OCI-LY3 (cell line): ENCODE data around the gene WDR73.
"Not testable (repeated sequence)": the region's sequence is repeated elsewhere in the genome, so short reads cannot be mapped to it uniquely, and the experiment has no call there.

ENCODE experiments used
- H2AFZ ChIP-seq: fragments of 200-600, 300-600 bp; shearing (Covaris generic); 2 replicates; pipeline ENCODE4 v1.6.0; 2014; ENCODE audit warnings: antibody characterized with exemption, low read depth, low read length
- H3K27ac ChIP-seq: fragments of 200-600, 300-600 bp; sonication (generic); 2 replicates; pipeline ENCODE4 v1.5.1; 2014; ENCODE audit warnings: mild to moderate bottlenecking, low read length, moderate library complexity, mixed read lengths
- H3K27me3 ChIP-seq: fragments of 200-600, 300-600 bp; sonication (generic); 2 replicates; pipeline ENCODE4 v1.6.1; 2014; ENCODE audit warnings: low read depth, low read length, mixed read lengths
- H3K36me3 ChIP-seq: fragments of 200-600, 300-600 bp; sonication (generic); replicated peaks from 2 replicates; pipeline ENCODE3; 2014; ENCODE audit warnings: low read depth, low read length, mixed read lengths
- H3K4me1 ChIP-seq: fragments of 300-600, 200-600 bp; sonication (generic); 2 replicates; pipeline ENCODE4 v1.6.1; 2014; ENCODE audit warnings: low read length, mixed read lengths
- H3K4me2 ChIP-seq: fragments of 200-600, 300-600 bp; sonication (generic); 2 replicates; pipeline ENCODE4 v1.6.1; 2014; ENCODE audit warnings: low read length, mixed read lengths
- H3K4me3 ChIP-seq: fragments of 300-600, 200-600 bp; sonication (generic); 2 replicates; pipeline ENCODE4 v1.5.1; 2014; ENCODE audit warnings: antibody characterized with exemption, mild to moderate bottlenecking, low read length, moderate library complexity
- H3K79me2 ChIP-seq: fragments of 300-600, 200-600 bp; shearing (Covaris generic); 2 replicates; pipeline ENCODE4 v1.6.1; 2014; ENCODE audit warnings: mild to moderate bottlenecking, low read length, mixed read lengths
- H3K9ac ChIP-seq: fragments of 300-600, 200-600 bp; shearing (Covaris generic); 2 replicates; pipeline ENCODE4 v1.6.0; 2014; ENCODE audit warnings: mild to moderate bottlenecking, low read length, moderate library complexity
- H3K9me3 ChIP-seq: fragments of 200-600, 300-600 bp; shearing (Covaris generic); 2 replicates; pipeline ENCODE4 v1.6.1; 2014; ENCODE audit warnings: low read length, mixed read lengths; ENCODE audit not compliant: insufficient read depth
- H4K20me1 ChIP-seq: fragments of 200-600, 300-600 bp; sonication (generic); 2 replicates; pipeline ENCODE4 v1.6.1; 2016; ENCODE audit warnings: low read length, mixed read lengths; ENCODE audit not compliant: insufficient read depth
- EZH2phosphoT487 ChIP-seq: fragments of 200-600 bp; shearing (Covaris generic); IDR thresholded peaks from 2 replicates; pipeline ENCODE4 v1.6.1; 2018; ENCODE audit warnings: antibody characterized with exemption, mixed run types, low read depth
- TF ChIP-seq, protein P1 (sequence below): fragments of 200-600, 300-600 bp; sonication (generic); IDR thresholded peaks from 2 replicates; pipeline ENCODE4 v1.5.1; 2014; ENCODE audit warnings: antibody characterized with exemption, low read length, low read depth

WDR73 gene

DNA sequence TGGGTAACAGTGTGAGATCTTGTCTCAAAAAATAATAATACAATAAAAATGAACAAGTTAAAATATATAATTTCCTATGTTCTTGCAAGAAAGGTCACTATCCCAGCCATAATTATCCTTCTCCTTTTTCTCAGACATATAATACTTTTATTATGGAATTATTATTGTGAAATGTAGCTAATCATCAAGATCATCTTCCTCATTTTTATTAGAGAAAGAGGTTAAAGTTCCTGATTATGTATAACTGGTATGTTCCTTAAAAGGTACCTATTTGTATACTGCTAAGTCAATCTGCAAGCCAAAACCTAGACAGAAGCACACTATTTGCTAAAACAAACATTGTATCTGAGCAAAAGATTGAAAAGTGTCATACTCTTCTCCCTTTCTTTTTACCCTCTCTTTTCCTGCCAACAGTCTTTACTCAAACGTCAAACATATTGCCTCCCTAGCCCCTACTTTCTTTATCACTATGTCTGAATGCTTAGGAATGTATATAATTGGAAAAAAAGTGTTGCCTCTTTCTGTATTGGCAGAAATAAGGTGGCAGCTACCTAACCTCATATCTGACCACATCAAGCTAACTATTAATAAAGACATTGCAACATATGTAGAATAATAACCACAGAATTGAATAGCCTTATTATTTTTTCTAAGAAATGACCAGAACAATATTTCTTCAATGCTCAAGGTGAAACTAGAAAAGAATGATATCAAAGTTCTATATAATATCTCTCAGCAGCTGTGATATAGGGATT is 43.3 kb upstream of the WDR73 start:
- H3K4me2 ChIP-seq, result no peak overlapping the region
- H3K27me3 ChIP-seq, result no peaks in the 10 kb centered on the region
- H3K4me3 ChIP-seq, result no peak overlapping the region
- peaks cover 88% of the 10 kb centered on the region for H3K79me2 ChIP-seq
- no peaks in the 10 kb centered on the region for H3K9me3 ChIP-seq
- no peak overlapping the region for H3K9ac ChIP-seq
- no peak overlapping the region for H3K27ac ChIP-seq
- no peaks in the 10 kb centered on the region for H3K36me3 ChIP-seq
- peaks cover 8% of the 10 kb centered on the region for H3K4me1 ChIP-seq
- H4K20me1 ChIP-seq, result peaks cover 30% of the 10 kb centered on the region
- TF ChIP-seq, protein P1, sequence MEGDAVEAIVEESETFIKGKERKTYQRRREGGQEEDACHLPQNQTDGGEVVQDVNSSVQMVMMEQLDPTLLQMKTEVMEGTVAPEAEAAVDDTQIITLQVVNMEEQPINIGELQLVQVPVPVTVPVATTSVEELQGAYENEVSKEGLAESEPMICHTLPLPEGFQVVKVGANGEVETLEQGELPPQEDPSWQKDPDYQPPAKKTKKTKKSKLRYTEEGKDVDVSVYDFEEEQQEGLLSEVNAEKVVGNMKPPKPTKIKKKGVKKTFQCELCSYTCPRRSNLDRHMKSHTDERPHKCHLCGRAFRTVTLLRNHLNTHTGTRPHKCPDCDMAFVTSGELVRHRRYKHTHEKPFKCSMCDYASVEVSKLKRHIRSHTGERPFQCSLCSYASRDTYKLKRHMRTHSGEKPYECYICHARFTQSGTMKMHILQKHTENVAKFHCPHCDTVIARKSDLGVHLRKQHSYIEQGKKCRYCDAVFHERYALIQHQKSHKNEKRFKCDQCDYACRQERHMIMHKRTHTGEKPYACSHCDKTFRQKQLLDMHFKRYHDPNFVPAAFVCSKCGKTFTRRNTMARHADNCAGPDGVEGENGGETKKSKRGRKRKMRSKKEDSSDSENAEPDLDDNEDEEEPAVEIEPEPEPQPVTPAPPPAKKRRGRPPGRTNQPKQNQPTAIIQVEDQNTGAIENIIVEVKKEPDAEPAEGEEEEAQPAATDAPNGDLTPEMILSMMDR, result no peak
- no peak overlapping the region for H2AFZ ChIP-seq

DNA sequence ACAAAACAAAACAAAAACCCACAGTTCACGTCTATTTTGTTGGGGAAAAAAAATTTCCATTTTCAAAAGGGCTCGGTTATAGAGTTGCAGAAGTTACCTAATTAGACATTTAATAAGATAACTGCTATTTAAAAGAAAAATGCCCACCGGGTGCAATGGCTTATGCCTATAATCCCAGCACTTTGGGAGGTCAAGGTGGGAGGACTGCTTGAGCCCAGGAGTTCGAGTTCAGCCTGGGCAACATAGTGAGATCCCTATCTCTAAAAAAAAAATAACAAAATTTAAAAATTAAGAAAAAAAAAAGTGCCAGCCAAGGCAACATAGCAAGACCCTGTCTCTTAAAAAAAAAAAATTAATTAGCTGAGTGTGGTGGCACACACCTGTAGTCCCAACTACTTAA is 42.7 kb upstream of the WDR73 start:
- Histone ChIP-seq H2AFZ (no peak overlapping the region), H3K36me3 (no peaks in the 10 kb centered on the region), H4K20me1 (peaks cover 30% of the 10 kb centered on the region), H3K9ac (no peak overlapping the region), H3K4me3 (no peak overlapping the region), H3K4me1 (peaks cover 8% of the 10 kb centered on the region), H3K27me3 (no peaks in the 10 kb centered on the region), H3K79me2 (peaks cover 88% of the 10 kb centered on the region), H3K9me3 (no peaks in the 10 kb centered on the region), H3K27ac (no peak overlapping the region), H3K4me2 (no peak overlapping the region)
- no peak for TF ChIP-seq EZH2phosphoT487
- TF ChIP-seq, protein P1, result no peak

DNA sequence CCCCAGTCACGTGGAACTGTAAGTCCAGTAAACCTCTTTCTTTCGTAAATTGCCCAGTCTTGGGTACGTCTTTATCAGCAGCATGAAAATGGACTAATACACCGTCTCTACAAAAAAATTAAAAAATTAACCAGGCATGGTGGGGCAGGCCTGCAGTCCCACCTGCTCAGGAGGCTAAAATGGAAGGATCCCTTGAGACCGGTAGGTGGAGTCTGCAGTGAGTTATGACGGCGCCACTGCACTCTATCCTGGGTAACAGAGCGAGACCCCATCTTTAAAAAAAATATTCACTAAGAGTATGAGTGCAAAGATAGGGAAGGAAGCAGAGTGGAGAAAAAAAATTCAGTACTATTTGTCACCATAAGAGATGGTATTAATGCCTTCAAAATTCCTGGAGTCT is 36.3 kb upstream of the WDR73 start:
- Histone ChIP-seq H4K20me1 (no peaks in the 10 kb centered on the region; the same call in 1 of the 2 replicates), H3K9me3 (no peaks in the 10 kb centered on the region), H3K36me3 (peaks cover 28% of the 10 kb centered on the region), H3K27me3 (no peaks in the 10 kb centered on the region), H3K4me2 (no peak overlapping the region), H3K4me3 (no peak overlapping the region), H3K4me1 (peaks cover 13% of the 10 kb centered on the region), H2AFZ (no peak overlapping the region), H3K27ac (no peak overlapping the region), H3K9ac (no peak overlapping the region), H3K79me2 (peaks cover 32% of the 10 kb centered on the region)
- TF ChIP-seq, protein P1, result no peak
- no peak for TF ChIP-seq EZH2phosphoT487

DNA sequence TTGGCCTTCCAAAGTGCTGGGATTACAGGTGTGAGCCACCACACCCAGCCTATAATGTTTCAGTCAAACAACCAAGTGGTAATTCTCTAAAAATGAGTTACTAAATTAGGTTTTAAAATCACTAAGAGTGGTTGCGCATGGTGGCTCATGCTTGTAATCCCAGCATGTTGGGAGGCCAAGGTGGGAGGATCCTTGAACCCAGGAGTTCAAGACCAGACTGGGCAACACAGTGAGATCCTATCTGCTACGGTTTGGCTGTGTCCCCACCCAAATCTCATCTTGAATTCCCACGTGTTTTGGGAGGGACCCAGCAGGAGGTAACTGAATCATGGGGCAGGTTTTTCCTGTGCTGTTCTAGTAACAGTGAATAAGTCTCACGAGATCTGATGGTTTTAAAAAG is 35.8 kb upstream of the WDR73 start:
- Histone ChIP-seq H4K20me1 (no peaks in the 10 kb centered on the region; the same call in 1 of the 2 replicates), H3K4me2 (no peak overlapping the region), H3K9me3 (no peaks in the 10 kb centered on the region), H3K27me3 (no peaks in the 10 kb centered on the region), H2AFZ (no peak overlapping the region), H3K36me3 (peaks cover 28% of the 10 kb centered on the region), H3K9ac (no peak overlapping the region), H3K79me2 (peaks cover 28% of the 10 kb centered on the region), H3K27ac (no peak overlapping the region), H3K4me3 (no peak overlapping the region), H3K4me1 (peaks cover 13% of the 10 kb centered on the region)
- TF ChIP-seq, protein P1, result no peak
- TF ChIP-seq EZH2phosphoT487, result no peak

DNA sequence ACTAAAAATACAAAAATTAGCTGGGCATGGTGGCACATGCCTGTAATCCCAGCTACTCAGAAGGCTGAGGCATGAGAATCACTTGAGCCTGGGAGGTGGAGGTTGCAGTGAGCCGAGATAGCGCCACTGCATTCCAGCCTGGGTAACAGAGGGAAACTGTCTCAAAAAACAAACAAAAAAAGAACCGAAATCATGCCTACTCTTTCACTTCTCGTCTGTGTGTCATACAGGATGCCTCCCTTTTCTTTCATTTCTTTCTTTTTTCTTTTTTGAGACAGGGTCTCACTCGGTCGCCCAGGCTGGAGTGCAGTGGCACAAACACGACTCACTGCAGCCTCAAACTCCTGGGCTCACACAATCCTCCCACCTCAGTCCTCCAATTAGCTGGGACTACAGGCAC is 32.4 kb upstream of the WDR73 start:
- H3K27me3 ChIP-seq, H3K4me3 ChIP-seq, H3K9ac ChIP-seq, H4K20me1 ChIP-seq, H2AFZ ChIP-seq, H3K79me2 ChIP-seq, H3K9me3 ChIP-seq: not testable (repeated sequence)
- peak overlapping the region; percentile 35 for H3K27ac ChIP-seq
- peaks cover 13% of the 10 kb centered on the region for H3K4me1 ChIP-seq
- peak overlapping the region; percentile 8; the same call in 1 of the 2 replicates for H3K4me2 ChIP-seq
- H3K36me3 ChIP-seq, result peaks cover 36% of the 10 kb centered on the region
